ENCODE measurements around the gene CREB5. TPM values are rescaled to one million over a fixed set of nuclear protein-coding genes. Genes with fewer than 3 reads are reported as not detected.
A peak's percentile ranks its signal among the peaks of the same experiment; 100 is the strongest.

The CREB5 gene
- polyA plus RNA-seq, 1 experiment = 3.9 TPM

- no peaks in the 10 kb centered on the region for H3K27me3 ChIP-seq (ENCODE audit: control insufficient read depth, insufficient read depth, low read length)
- no peak overlapping the region for H3K4me3 ChIP-seq (ENCODE audit: low read depth, low read length)
- no peaks in the 10 kb centered on the region for H3K36me3 ChIP-seq (ENCODE audit: control insufficient read depth, insufficient read depth, low read length)
- ChIA-PET CTCF (no interaction called here), POLR2A (no interaction called here)
- DNase-seq (ENCODE audit: low read depth) = no peak
- TF ChIP-seq CTCF (IDR thresholded peaks at IDR 0.05; ENCODE audit: insufficient read depth, low read depth, low read length) = no peak
Measured at GRCh38 chr7:28417321-28417940, 5.1 kb downstream of the CREB5 start.

GRCh38 chr7:28418311-28418710, 6.0 kb downstream of the CREB5 start:
- CTCF ChIA-PET = no interaction called here
- Histone ChIP-seq H3K27me3 (ENCODE audit: control insufficient read depth, insufficient read depth, low read length) (peaks cover under 1% of the 10 kb centered on the region; the same call in 1 of the 2 replicates), H3K4me3 (ENCODE audit: low read depth, low read length) (no peak overlapping the region), H3K36me3 (ENCODE audit: control insufficient read depth, insufficient read depth, low read length) (no peaks in the 10 kb centered on the region)
- no peak for TF ChIP-seq CTCF (IDR thresholded peaks at IDR 0.05; ENCODE audit: insufficient read depth, low read depth, low read length)
- no peak for DNase-seq (ENCODE audit: low read depth)
- POLR2A ChIA-PET = no interaction called here

- TF ChIP-seq CTCF (IDR thresholded peaks at IDR 0.05; ENCODE audit: insufficient read depth, low read depth, low read length) = no peak
Measured at GRCh38 chr7:28418966-28419365, 6.6 kb downstream of the CREB5 start.

GRCh38 chr7:28419716-28420115, 7.4 kb downstream of the CREB5 start:
- Histone ChIP-seq H3K4me3 (ENCODE audit: low read depth, low read length) (no peak overlapping the region), H3K27me3 (ENCODE audit: control insufficient read depth, insufficient read depth, low read length) (peaks cover 3% of the 10 kb centered on the region; the same call in 1 of the 2 replicates), H3K36me3 (ENCODE audit: control insufficient read depth, insufficient read depth, low read length) (no peaks in the 10 kb centered on the region)
- TF ChIP-seq CTCF (IDR thresholded peaks at IDR 0.05; ENCODE audit: insufficient read depth, low read depth, low read length) = no peak
- CTCF ChIA-PET = no interaction called here
- DNase-seq (ENCODE audit: low read depth) = peak; percentile 31
- POLR2A ChIA-PET = no interaction called here

More at GRCh38 chr7:28418966-28419365, 6.6 kb downstream of the CREB5 start:
- ChIA-PET CTCF (no interaction called here), POLR2A (no interaction called here)
- H3K4me3 ChIP-seq (ENCODE audit: low read depth, low read length) = no peak overlapping the region
- DNase-seq (ENCODE audit: low read depth) = no peak
- no peaks in the 10 kb centered on the region for H3K36me3 ChIP-seq (ENCODE audit: control insufficient read depth, insufficient read depth, low read length)
- H3K27me3 ChIP-seq (ENCODE audit: control insufficient read depth, insufficient read depth, low read length) = peaks cover 3% of the 10 kb centered on the region; the same call in 1 of the 2 replicates

- POLR2A ChIA-PET = no interaction called here
- no peak for TF ChIP-seq CTCF (IDR thresholded peaks at IDR 0.05; ENCODE audit: insufficient read depth, low read depth, low read length)
- DNase-seq (ENCODE audit: low read depth) = no peak
- CTCF ChIA-PET = interaction anchor here (0.5 kb wide), 1 partner anchor 125 kb away, joined by 3 read pairs; no protein-coding TSS in a partner anchor
- Histone ChIP-seq H3K27me3 (ENCODE audit: control insufficient read depth, insufficient read depth, low read length) (peaks cover 4% of the 10 kb centered on the region; the same call in 1 of the 2 replicates), H3K36me3 (ENCODE audit: control insufficient read depth, insufficient read depth, low read length) (no peaks in the 10 kb centered on the region), H3K4me3 (ENCODE audit: low read depth, low read length) (no peak overlapping the region)
Measured at GRCh38 chr7:28423112-28423511, 10.8 kb downstream of the CREB5 start.

Measured in BJ (cell line).